Sigmoid colon (tissue), 4 donors: ENCODE data around the gene MFSD6.

ENCODE experiments used
- POLR2A ChIP-seq, 2 donors: fragments of 450-650 bp; IDR thresholded peaks; one replicate each; pipeline ENCODE4 v1.6.1; 2016; ENCODE audit warnings: antibody characterized with exemption in 2 of 2, mild to moderate bottlenecking in 2 of 2, moderate library complexity in 2 of 2
- POLR2AphosphoS5 ChIP-seq, 4 donors: sonication (generic); formaldehyde crosslinking; IDR thresholded peaks; one replicate each; pipeline ENCODE4 v1.6.1; 2017; ENCODE audit warnings: antibody characterized with exemption in 4 of 4
- TF ChIP-seq, protein P1 (sequence below), 4 experiments: fragments of 450-650 bp in 3 of 4; fragments of 200-600 bp in 1 of 4; IDR thresholded peaks; one replicate each; pipeline ENCODE4 v1.5.1; 2016 to 2019; ENCODE audit warnings: antibody characterized with exemption in 4 of 4, mild to moderate bottlenecking in 3 of 4, moderate library complexity in 2 of 4

DNA sequence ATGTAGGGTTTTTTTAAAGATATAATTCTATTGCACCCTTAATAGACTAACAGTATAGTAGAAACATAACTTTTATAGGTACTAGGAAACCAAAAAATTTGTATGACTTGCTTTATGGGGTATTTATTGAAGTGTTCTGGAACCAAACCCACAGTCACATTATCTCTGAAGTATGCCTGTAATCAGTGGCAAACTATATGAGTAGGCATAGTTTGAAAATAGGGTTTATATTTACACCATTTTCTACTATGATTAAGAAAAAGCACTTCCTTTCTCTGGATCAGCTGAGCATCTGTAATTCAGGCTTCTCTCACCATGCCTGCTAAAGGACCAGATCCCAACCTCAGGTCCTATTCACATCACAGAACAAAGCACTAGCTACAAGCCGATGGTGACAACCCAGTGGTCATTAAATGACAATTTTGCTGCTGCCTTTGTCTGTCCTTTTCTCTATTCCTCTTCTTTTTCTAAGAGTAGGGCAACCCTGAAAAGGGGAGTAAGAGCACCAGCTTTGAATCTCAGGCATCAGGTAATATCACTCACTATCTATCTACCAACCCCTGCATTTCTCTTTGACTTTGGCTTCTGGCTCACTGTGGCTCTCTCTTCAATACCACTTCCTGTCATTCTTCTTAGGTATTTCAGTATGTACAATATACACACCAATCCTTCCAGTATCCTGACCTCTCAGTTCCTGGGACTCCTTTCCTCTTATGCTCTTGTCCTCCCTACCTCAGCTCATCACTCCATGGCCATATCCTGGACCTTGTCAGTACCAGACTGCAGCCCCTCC, 112.0 kb downstream of the MFSD6 start:
- TF ChIP-seq, protein P1, sequence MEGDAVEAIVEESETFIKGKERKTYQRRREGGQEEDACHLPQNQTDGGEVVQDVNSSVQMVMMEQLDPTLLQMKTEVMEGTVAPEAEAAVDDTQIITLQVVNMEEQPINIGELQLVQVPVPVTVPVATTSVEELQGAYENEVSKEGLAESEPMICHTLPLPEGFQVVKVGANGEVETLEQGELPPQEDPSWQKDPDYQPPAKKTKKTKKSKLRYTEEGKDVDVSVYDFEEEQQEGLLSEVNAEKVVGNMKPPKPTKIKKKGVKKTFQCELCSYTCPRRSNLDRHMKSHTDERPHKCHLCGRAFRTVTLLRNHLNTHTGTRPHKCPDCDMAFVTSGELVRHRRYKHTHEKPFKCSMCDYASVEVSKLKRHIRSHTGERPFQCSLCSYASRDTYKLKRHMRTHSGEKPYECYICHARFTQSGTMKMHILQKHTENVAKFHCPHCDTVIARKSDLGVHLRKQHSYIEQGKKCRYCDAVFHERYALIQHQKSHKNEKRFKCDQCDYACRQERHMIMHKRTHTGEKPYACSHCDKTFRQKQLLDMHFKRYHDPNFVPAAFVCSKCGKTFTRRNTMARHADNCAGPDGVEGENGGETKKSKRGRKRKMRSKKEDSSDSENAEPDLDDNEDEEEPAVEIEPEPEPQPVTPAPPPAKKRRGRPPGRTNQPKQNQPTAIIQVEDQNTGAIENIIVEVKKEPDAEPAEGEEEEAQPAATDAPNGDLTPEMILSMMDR (IDR thresholded peaks at IDR 0.05) = no peak
- TF ChIP-seq POLR2AphosphoS5 (IDR thresholded peaks at IDR 0.05) (no peak), POLR2A (IDR thresholded peaks at IDR 0.05) (no peak)
